Measurements from ENCODE around the gene PDGFB. TPM values are rescaled to one million over a fixed set of nuclear protein-coding genes. Genes with fewer than 3 reads are reported as not detected.

The PDGFB gene
- total and polyA plus RNA-seq, 2 of the 4 experiments (the other 2 are of a cell fraction), result 0.07 TPM; not detected in 1

DNA sequence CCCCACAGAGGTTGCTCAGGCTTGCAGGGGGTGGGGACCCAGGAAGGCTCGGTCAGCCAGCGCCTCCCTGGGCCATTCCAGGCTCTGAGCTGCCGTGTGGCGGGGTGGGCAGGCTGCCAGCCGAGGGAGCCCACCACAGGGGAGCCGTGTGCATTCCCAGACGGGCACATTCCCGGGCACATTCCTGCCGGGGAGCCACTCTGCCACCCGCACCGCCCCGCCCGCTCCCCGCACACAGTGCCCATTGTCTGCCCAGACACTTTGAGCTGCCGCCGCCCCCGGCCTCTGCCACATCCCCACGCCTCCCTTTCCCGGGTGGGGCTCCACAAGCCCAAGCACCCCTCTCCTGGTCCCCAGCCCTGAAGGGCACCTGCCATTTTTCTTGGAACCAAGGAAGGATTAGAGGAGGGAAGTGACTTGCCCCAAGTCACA, 47.3 kb upstream of the PDGFB start (continued):
- TF ChIP-seq, protein P1, sequence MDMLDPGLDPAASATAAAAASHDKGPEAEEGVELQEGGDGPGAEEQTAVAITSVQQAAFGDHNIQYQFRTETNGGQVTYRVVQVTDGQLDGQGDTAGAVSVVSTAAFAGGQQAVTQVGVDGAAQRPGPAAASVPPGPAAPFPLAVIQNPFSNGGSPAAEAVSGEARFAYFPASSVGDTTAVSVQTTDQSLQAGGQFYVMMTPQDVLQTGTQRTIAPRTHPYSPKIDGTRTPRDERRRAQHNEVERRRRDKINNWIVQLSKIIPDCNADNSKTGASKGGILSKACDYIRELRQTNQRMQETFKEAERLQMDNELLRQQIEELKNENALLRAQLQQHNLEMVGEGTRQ (IDR thresholded peaks at IDR 0.05; ENCODE audit: low read depth, low read length), result no peak

DNA sequence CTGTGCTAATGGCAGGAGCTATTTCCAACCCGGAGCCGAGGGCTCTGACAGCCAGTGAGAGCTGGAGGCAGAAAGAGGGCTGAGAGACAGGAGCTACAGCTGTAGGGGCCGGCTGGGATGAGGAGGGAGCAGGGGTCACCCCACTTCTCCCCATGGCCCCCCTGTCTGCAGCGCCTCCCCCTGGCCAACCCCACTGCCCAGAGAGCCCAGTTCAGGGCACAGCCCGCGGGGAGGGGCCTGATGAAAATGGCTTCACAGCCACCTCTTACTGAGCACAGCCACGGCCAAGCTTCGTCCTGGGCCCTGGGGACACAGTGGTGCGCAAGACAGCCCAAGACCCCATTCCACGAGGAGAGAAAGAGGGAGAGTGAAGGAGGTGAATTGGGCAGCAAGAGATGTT, 46.7 kb upstream of the PDGFB start:
- H4K20me1 ChIP-seq (ENCODE audit: insufficient read depth, low read length), result no peaks in the 10 kb centered on the region
- H3K9ac ChIP-seq (ENCODE audit: low read depth, low read length), result no peak overlapping the region
- in situ Hi-C loops (cut with MboI; ENCODE audit: low sequenced_read_pairs), result no loop called here
- H2AK5ac ChIP-seq (ENCODE audit: low read depth, low read length), result peak overlapping the region; percentile 86
- H4K8ac ChIP-seq (ENCODE audit: low read depth in 2 of 2, low read length in 2 of 2), result no peak overlapping the region; a peak in 1 of 4 replicates
- no peak overlapping the region for H3K4me3 ChIP-seq (ENCODE audit: insufficient read depth, low read depth, low read length)
- H3K9me1 ChIP-seq (ENCODE audit: insufficient read depth, low read length), result peaks cover 8% of the 10 kb centered on the region; the same call in 1 of the 2 replicates
- H2BK15ac ChIP-seq (ENCODE audit: low read depth, low read length), result peak overlapping the region; percentile 61; the same call in 1 of the 3 replicates
- peak overlapping the region; percentile 76 for H3K4ac ChIP-seq (ENCODE audit: low read depth, low read length)
- CTCF ChIA-PET, result no interaction called here
- H3K36me3 ChIP-seq (ENCODE audit: control insufficient read depth, insufficient read depth, low read length), result no peaks in the 10 kb centered on the region
- intact Hi-C loops (cut with micrococcal nuclease), result no loop called here
- H3K18ac ChIP-seq (ENCODE audit: low read depth, low read length), result no peak overlapping the region
- no peak overlapping the region for H3K14ac ChIP-seq (replicated peaks; ENCODE audit: low read depth, low read length)
- H4K5ac ChIP-seq (ENCODE audit: low read depth, low read length), result no peak overlapping the region
- WGBS, 2 experiments (ENCODE audit: extremely low coverage in 2 of 2, insufficient read length in 1 of 2), result no CpG with 5 or more reads among the region's 10 CpGs
- H3K56ac ChIP-seq (ENCODE audit: extremely low read depth, insufficient read depth, low read length), result no peak overlapping the region
- dilution Hi-C loops (cut with HindIII; ENCODE audit: low sequenced_read_pairs, unreplicated experiment), result no loop called here
- H2BK120ac ChIP-seq (ENCODE audit: low read depth, low read length), result peak overlapping the region; percentile 41
- no peak overlapping the region for H2AFZ ChIP-seq (replicated peaks; ENCODE audit: low read length, poor library complexity)
- no peaks in the 10 kb centered on the region; the same call in 1 of the 2 replicates for H3K27me3 ChIP-seq (ENCODE audit: control insufficient read depth, insufficient read depth, low read length)
- H3K79me1 ChIP-seq (ENCODE audit: low read depth in 1 of 2, low read length in 2 of 2), result no peaks in the 10 kb centered on the region
- H4K91ac ChIP-seq (ENCODE audit: insufficient read depth, low read depth, low read length), result peak overlapping the region; percentile 78
- ATAC-seq (ENCODE audit: low read depth) (no peak), DNase-seq (no peak)
- H3K4me2 ChIP-seq (ENCODE audit: low read depth, low read length), result no peak overlapping the region
- no peak overlapping the region for H3K27ac ChIP-seq (ENCODE audit: insufficient read depth, low read length)
- no peak overlapping the region; the same call in 1 of the 2 replicates for H3K23ac ChIP-seq (ENCODE audit: low read depth, low read length)
- H2AK9ac ChIP-seq (replicated peaks; ENCODE audit: low read depth, low read length, poor library complexity), result peak overlapping the region; percentile 87
- H3K4me1 ChIP-seq (ENCODE audit: control insufficient read depth, insufficient read depth, low read length), result peaks cover 23% of the 10 kb centered on the region
- POLR2A ChIA-PET (ENCODE audit: unreplicated experiment), result no interaction called here
- no peaks in the 10 kb centered on the region for H3K9me3 ChIP-seq (ENCODE audit: control insufficient read depth, insufficient read depth, low read length)
- H2BK5ac ChIP-seq (ENCODE audit: low read depth, low read length, poor library complexity, severe bottlenecking), result peak overlapping the region; percentile 23
- BruUV-seq (replicated peaks), result no TSS peak
- TF ChIP-seq, protein P2, sequence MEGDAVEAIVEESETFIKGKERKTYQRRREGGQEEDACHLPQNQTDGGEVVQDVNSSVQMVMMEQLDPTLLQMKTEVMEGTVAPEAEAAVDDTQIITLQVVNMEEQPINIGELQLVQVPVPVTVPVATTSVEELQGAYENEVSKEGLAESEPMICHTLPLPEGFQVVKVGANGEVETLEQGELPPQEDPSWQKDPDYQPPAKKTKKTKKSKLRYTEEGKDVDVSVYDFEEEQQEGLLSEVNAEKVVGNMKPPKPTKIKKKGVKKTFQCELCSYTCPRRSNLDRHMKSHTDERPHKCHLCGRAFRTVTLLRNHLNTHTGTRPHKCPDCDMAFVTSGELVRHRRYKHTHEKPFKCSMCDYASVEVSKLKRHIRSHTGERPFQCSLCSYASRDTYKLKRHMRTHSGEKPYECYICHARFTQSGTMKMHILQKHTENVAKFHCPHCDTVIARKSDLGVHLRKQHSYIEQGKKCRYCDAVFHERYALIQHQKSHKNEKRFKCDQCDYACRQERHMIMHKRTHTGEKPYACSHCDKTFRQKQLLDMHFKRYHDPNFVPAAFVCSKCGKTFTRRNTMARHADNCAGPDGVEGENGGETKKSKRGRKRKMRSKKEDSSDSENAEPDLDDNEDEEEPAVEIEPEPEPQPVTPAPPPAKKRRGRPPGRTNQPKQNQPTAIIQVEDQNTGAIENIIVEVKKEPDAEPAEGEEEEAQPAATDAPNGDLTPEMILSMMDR (conservative IDR thresholded peaks at IDR 0.05; ENCODE audit: low read depth, low read length), result 0 out of 2 replicates have a peak, but pooled peaks have one; percentile 1
- no peak for TF ChIP-seq MXI1 (IDR thresholded peaks at IDR 0.05; ENCODE audit: borderline replicate concordance, low read depth, low read length)
- H2BK20ac ChIP-seq (ENCODE audit: low read depth, low read length), result peak overlapping the region; percentile 52; the same call in 1 of the 2 replicates

Measured in IMR-90 (cell line).